Upper lobe of left lung (tissue), 6 donors: ENCODE measurements around the gene SNX30. TPM values are rescaled to one million over a fixed set of nuclear protein-coding genes. Genes with fewer than 3 reads are reported as not detected.

Source experiments
- ATAC-seq, 2 donors: fragments of 200-7000 bp; cut with Tn5 transposase; one replicate each; pipeline ENCODE4 v1.9.1; 2022; ENCODE audit warnings: mild to moderate bottlenecking in 2 of 2, moderate library complexity in 2 of 2; ENCODE audit not compliant: low FRiP score in 2 of 2
- DNase-seq, 2 donors: peaks; one replicate each; pipeline ENCODE4 v3.0.0-alpha.2; 2019 to 2020
- H3K27ac ChIP-seq, 4 donors: fragments of 200-600 bp; sonication (generic); one replicate each; pipeline ENCODE4 v1.5.1; 2016 to 2019
- H3K27me3 ChIP-seq, 4 donors: fragments of 200-600 bp; sonication (generic); one replicate each; pipeline ENCODE4 v1.5.1; 2017 to 2019
- H3K36me3 ChIP-seq, 4 donors: fragments of 200-600 bp; sonication (generic); one replicate each; pipeline ENCODE4 v1.5.1; 2016 to 2019
- H3K4me1 ChIP-seq, 4 donors: fragments of 200-600 bp; sonication (generic); one replicate each; pipeline ENCODE4 v1.5.1; 2018 to 2019
- H3K4me3 ChIP-seq, 4 donors: fragments of 200-600 bp; sonication (generic); one replicate each; pipeline ENCODE4 v1.5.1; 2017 to 2019; ENCODE audit warnings: mild to moderate bottlenecking in 2 of 4, moderate library complexity in 1 of 4
- H3K9me3 ChIP-seq, 4 donors: fragments of 200-600 bp; sonication (generic); one replicate each; pipeline ENCODE4 v1.5.1; 2018 to 2019
- EP300 ChIP-seq, 4 donors: sonication (generic); formaldehyde crosslinking; IDR thresholded peaks; one replicate each; pipeline ENCODE4 v1.5.1; 2017; ENCODE audit warnings: antibody characterized with exemption in 4 of 4, control low read depth in 2 of 4
- POLR2A ChIP-seq, 4 donors: fragments of 450-650 bp; IDR thresholded peaks; one replicate each; pipeline ENCODE4 v1.5.1; 2016 to 2017; ENCODE audit warnings: antibody characterized with exemption in 4 of 4, mild to moderate bottlenecking in 2 of 4
- POLR2AphosphoS5 ChIP-seq, 2 donors: sonication (generic); formaldehyde crosslinking; IDR thresholded peaks; one replicate each; pipeline ENCODE4 v1.5.1; 2017; ENCODE audit warnings: antibody characterized with exemption in 2 of 2
- WGBS, 2 donors: methylation state at CpG; one replicate each; pipeline ENCODE4 v1.1.5; 2017 to 2018; 5-methylcytosine and 5-hydroxymethylcytosine counted together
- total RNA-seq, 6 donors: library from RNA; depleted of rRNA in 4 of 6; stranded (reverse); fragments of >200 nt in 4 of 6; gene quantifications; one replicate each; pipeline versions ENCODE4 v1.1.0 to v1.2.1, GENCODE V29; 2016 to 2021
- TF ChIP-seq, protein P1 (sequence below), 6 experiments: fragments of 450-650 bp in 4 of 6; fragments of 200-600 bp in 2 of 6; sonication (generic) in 2 of 6; IDR thresholded peaks; one replicate each; pipeline ENCODE4 v1.5.1; 2016 to 2019; ENCODE audit warnings: antibody characterized with exemption in 6 of 6
- donor health status: DM: no; HTN: no; CAD: no; lungs with moderate emphysema.
- donor health status: DM: no; HTN: yes; CAD: no; lungs with severe emphysema.

The SNX30 gene
- total RNA-seq, 6 donors from 2014 or later = 46.9 to 80.1 (median 72.2) TPM

DNA sequence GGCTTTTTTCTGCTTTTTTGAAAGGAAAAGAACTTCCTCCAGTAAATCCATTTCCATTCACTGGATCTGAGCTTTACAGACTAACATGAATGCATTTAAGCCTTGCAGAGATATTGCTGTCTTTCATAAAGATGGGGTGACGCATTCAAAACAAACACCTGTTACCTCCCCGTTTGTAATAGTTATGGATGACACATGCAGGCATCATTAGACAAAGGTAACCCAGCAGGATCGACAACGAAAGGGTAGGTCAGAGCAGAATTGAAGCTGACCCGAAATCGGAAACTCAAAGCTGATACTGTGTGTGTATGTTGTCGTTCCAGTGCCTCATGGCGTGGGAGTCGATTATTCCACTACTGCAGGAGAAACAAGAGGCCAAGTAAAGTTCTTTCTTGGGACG, 117.9 kb downstream of the SNX30 start:
- Histone ChIP-seq H3K27me3 (no peaks in the 10 kb centered on the region), H3K4me3 (no peak overlapping the region), H3K27ac (peak overlapping the region in 3 of 4 donors; percentile 38 to 75 (median 74)), H3K36me3 (peaks cover 3 to 31% (median 15%) of the 10 kb centered on the region in 4 donors), H3K9me3 (no peaks in the 10 kb centered on the region), H3K4me1 (peaks cover 12 to 38% (median 31%) of the 10 kb centered on the region in 4 donors)
- TF ChIP-seq, protein P1, sequence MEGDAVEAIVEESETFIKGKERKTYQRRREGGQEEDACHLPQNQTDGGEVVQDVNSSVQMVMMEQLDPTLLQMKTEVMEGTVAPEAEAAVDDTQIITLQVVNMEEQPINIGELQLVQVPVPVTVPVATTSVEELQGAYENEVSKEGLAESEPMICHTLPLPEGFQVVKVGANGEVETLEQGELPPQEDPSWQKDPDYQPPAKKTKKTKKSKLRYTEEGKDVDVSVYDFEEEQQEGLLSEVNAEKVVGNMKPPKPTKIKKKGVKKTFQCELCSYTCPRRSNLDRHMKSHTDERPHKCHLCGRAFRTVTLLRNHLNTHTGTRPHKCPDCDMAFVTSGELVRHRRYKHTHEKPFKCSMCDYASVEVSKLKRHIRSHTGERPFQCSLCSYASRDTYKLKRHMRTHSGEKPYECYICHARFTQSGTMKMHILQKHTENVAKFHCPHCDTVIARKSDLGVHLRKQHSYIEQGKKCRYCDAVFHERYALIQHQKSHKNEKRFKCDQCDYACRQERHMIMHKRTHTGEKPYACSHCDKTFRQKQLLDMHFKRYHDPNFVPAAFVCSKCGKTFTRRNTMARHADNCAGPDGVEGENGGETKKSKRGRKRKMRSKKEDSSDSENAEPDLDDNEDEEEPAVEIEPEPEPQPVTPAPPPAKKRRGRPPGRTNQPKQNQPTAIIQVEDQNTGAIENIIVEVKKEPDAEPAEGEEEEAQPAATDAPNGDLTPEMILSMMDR (IDR thresholded peaks at IDR 0.05) = no peak
- TF ChIP-seq POLR2AphosphoS5 (IDR thresholded peaks at IDR 0.05) = no peak
- ATAC-seq (no peak), DNase-seq (no peak)
- 94% methylated on average over 10 of the region's 10 CpGs for WGBS, 2 donors

- peak overlapping the region in 2 of 4 donors; percentile 31 to 75 for H3K27ac ChIP-seq
- no peak overlapping the region for H3K4me3 ChIP-seq
- peaks cover 3 to 31% (median 15%) of the 10 kb centered on the region in 4 donors for H3K36me3 ChIP-seq
- 58 to 73% methylated on average over 8 of the region's 8 CpGs for WGBS, 2 donors
- DNase-seq (no peak), ATAC-seq (no peak)
- no peaks in the 10 kb centered on the region for H3K9me3 ChIP-seq
- TF ChIP-seq EP300 (IDR thresholded peaks at IDR 0.05) = no peak
- TF ChIP-seq POLR2A (IDR thresholded peaks at IDR 0.05) = no peak
- TF ChIP-seq POLR2AphosphoS5 (IDR thresholded peaks at IDR 0.05) = no peak
- TF ChIP-seq, protein P1 (IDR thresholded peaks at IDR 0.05) = no peak
- H3K27me3 ChIP-seq = no peaks in the 10 kb centered on the region
- H3K4me1 ChIP-seq = peaks cover 6 to 31% (median 25%) of the 10 kb centered on the region in 4 donors
These were observed 118.5 kb downstream of the SNX30 start for GRCh38 chr9:112869041-112869529.

GRCh38 chr9:112869917-112870316, 119.4 kb downstream of the SNX30 start:
- DNase-seq = no peak
- Histone ChIP-seq H3K36me3 (peaks cover 3 to 31% (median 11%) of the 10 kb centered on the region in 4 donors), H3K9me3 (no peaks in the 10 kb centered on the region), H3K4me1 (peaks cover 4 to 25% (median 17%) of the 10 kb centered on the region in 4 donors), H3K4me3 (no peak overlapping the region), H3K27ac (peak overlapping the region in 1 of 4 donors; percentile 31), H3K27me3 (no peaks in the 10 kb centered on the region)
- 89 to 91% methylated on average over 5 of the region's 5 CpGs for WGBS, 2 donors
- no peak for TF ChIP-seq POLR2AphosphoS5 (IDR thresholded peaks at IDR 0.05)
- ATAC-seq = no peak

DNA sequence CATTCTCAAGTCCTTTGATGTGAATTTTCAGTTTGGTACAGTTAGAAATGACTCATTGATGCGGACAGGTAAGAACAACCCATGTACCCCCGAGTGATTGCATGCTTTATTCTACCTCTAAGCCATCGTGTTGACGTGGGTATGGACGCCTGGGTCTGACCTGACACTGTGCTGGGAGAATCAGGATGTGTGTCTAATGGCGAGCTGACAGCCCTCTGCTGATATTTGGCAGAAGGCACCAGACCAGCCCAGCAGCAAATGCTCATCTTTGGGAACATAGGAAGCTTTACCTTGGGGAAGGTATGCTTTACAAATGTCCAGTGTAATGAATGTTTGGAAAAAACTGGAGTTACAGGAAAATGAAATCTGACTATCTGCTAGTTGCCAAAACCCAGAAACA, 120.0 kb downstream of the SNX30 start:
- ATAC-seq = no peak
- Histone ChIP-seq H3K9me3 (no peaks in the 10 kb centered on the region), H3K4me3 (no peak overlapping the region), H3K27ac (no peak overlapping the region), H3K27me3 (no peaks in the 10 kb centered on the region), H3K4me1 (peaks cover 4 to 25% (median 16%) of the 10 kb centered on the region in 4 donors), H3K36me3 (peaks cover 3 to 31% (median 13%) of the 10 kb centered on the region in 4 donors)
- WGBS, 2 donors = 95% methylated on average over 6 of the region's 6 CpGs
- no peak for TF ChIP-seq POLR2A (IDR thresholded peaks at IDR 0.05)
- TF ChIP-seq, protein P1 (IDR thresholded peaks at IDR 0.05) = no peak
- no peak for TF ChIP-seq EP300 (IDR thresholded peaks at IDR 0.05)
- DNase-seq = no peak

DNA sequence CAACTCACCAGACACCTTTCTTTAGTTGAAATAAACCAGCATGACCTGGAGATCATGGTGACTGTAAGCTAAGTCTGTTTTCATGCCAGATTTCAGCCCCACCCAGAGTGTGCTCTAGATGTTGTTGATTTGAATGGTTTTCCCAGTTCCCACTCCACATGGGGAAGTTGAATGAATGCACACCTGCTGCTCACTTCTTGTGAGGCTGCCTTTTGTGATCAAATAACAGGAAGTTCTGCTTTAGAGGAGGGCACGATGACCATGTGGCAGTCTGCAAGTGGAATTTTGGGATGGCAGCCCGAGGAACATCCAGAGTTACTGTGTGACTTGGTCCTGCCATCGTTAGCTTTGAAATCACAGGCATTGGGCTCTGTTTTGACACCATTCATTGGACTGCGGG, 121.5 kb downstream of the SNX30 start:
- peaks cover 0 to 16% (median 8%) of the 10 kb centered on the region in 4 donors for H3K4me1 ChIP-seq
- no peaks in the 10 kb centered on the region for H3K9me3 ChIP-seq
- no peaks in the 10 kb centered on the region for H3K27me3 ChIP-seq
- WGBS, 2 donors = 63 to 70% methylated on average over 4 of the region's 4 CpGs
- H3K27ac ChIP-seq = no peak overlapping the region
- TF ChIP-seq POLR2A (IDR thresholded peaks at IDR 0.05) (no peak), POLR2AphosphoS5 (IDR thresholded peaks at IDR 0.05) (no peak), EP300 (IDR thresholded peaks at IDR 0.05) (no peak)
- TF ChIP-seq, protein P1 (IDR thresholded peaks at IDR 0.05) = no peak
- ATAC-seq (no peak), DNase-seq (no peak)
- peaks cover 3 to 26% (median 15%) of the 10 kb centered on the region in 4 donors for H3K36me3 ChIP-seq
- H3K4me3 ChIP-seq = no peak overlapping the region
